GM12801 (cell line): ENCODE data around the gene RIT2.

Experiments used
- TF ChIP-seq, protein P1 (sequence below): IDR thresholded peaks from one replicate; pipeline ENCODE4 v1.5.1; 2011; ENCODE audit warnings: control low read depth; ENCODE audit not compliant: insufficient read length; ENCODE audit errors: extremely low read depth

RIT2 gene

GRCh38 chr18:43115076-43115921 lies at the start of gene RIT2:
Gene RIT2, minus strand, starts transcription at chr18:43115685.
- TF ChIP-seq, protein P1, sequence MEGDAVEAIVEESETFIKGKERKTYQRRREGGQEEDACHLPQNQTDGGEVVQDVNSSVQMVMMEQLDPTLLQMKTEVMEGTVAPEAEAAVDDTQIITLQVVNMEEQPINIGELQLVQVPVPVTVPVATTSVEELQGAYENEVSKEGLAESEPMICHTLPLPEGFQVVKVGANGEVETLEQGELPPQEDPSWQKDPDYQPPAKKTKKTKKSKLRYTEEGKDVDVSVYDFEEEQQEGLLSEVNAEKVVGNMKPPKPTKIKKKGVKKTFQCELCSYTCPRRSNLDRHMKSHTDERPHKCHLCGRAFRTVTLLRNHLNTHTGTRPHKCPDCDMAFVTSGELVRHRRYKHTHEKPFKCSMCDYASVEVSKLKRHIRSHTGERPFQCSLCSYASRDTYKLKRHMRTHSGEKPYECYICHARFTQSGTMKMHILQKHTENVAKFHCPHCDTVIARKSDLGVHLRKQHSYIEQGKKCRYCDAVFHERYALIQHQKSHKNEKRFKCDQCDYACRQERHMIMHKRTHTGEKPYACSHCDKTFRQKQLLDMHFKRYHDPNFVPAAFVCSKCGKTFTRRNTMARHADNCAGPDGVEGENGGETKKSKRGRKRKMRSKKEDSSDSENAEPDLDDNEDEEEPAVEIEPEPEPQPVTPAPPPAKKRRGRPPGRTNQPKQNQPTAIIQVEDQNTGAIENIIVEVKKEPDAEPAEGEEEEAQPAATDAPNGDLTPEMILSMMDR, result no peak

GRCh38 chr18:43161528-43161927 lies 46.0 kb upstream of the RIT2 start:
- TF ChIP-seq, protein P1, result no peak

DNA sequence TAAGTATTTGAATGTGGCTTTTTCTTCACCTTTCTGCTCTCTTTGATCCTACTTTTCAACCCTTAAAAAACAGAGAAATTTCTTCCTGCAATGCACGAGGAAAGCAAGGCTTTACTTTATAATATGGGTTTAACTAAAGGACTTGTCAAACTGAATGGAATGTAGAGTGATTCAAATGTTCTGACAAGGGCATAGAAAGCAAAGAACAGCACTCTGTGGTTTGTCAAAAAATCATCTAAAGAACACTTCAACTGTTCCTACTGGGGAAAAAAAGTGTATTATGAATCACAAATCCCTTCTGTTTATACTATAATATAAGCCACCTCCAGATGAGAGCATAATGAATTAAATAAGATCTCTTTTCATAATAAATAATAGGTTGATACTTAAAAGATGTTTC lies 45.0 kb upstream of the RIT2 start:
- TF ChIP-seq, protein P1, result no peak

DNA sequence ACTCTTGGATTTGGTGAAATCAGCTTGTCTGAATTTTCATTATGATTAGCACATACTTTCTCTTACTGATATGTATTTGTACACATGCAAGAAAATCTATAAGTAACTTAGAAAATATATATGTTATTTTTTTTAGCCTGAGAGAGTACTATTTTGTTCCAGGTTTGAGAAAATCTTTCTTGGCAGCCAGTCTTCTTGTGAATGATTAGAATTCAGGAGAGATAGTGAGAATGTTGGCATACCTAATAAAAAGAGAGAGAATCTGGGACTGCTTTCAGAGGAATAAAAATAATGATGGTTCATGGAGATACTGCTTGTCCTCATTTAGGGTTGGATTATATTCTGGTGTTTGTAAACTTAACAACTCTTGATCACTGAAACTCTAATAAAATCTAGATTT lies 44.4 kb upstream of the RIT2 start:
- TF ChIP-seq, protein P1, result no peak

DNA sequence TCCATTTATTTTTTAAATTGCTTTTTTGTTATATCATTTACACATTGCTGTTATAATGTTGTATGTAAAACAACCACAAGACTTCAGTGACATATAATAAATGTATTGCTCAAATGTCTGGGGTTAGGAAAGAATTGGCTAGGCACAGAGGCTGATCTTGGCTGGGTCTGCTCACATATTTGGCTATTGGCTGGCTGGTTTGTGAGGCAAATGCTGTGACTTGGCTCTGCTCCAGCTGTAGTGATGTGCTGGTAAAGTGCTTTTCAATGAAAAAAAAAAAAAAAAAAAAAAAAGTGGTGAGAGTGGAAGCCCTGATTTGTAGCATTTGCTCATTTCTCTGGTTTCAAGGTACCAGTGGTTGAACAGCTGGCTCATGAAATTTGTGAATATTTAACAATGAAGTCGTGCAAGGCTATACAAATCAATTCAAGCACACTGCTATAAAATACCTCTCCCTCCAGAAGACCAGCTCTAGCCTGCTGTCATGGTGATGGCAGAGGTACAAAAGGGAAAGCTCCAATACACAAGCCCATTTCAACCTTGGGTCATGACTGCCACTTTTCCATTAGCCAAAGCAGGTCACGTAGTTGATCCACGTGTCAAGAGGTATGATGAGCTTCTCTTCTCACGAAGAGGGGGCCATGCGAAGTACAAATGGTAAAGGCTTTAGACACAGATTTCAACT lies 43.7 kb upstream of the RIT2 start:
- TF ChIP-seq, protein P1, result no peak

- TF ChIP-seq, protein P1, result no peak
Observed at GRCh38 chr18:43158381-43158780, 42.9 kb upstream of the RIT2 start.

- TF ChIP-seq, protein P1, result no peak
Observed at GRCh38 chr18:43155842-43156241, 40.4 kb upstream of the RIT2 start.
